MCF 10A (cell line): ENCODE results near the gene SCRT2. TPM values are rescaled to one million over a fixed set of nuclear protein-coding genes. Genes with fewer than 3 reads are reported as not detected.

Source experiments
- BruUV-seq: library from RNA; stranded (reverse); fragments of 400-500 nt; replicated peaks from 2 replicates; lab custom pipeline; 2021; lab: Mats Ljungman, UMichigan
- CTCF ChIA-PET: fragments of 300-600 bp; sonication (Branson Sonifier 250); formaldehyde crosslinking; extraction: SDS; loops from one replicate; lab custom pipeline; 2021; ENCODE audit warnings: antibody characterized with exemption, inconsistent platforms; lab: Yijun Ruan, JAX
- POLR2A ChIA-PET: fragments of 300-600, 350-650 bp; sonication (Branson Sonifier 250); formaldehyde crosslinking; extraction: SDS; loops from one replicate; lab custom pipeline; 2020; ENCODE audit warnings: antibody characterized with exemption, inconsistent platforms; lab: Yijun Ruan, JAX
- DNase-seq: peaks from one replicate; pipeline ENCODE4 v3.0.0-alpha.2; 2018; ENCODE audit not compliant: unreplicated experiment
- H3K27ac Mint-ChIP-seq: one replicate; pipeline ENCODE4 v1.8.0; 2022; ENCODE audit warnings: mild to moderate bottlenecking, low read depth, mixed read lengths; ENCODE audit not compliant: unreplicated experiment
- H3K27me3 Mint-ChIP-seq: one replicate; pipeline ENCODE4 v1.8.0; 2022; ENCODE audit warnings: mixed read lengths; ENCODE audit not compliant: insufficient read depth, unreplicated experiment
- H3K36me3 Mint-ChIP-seq: one replicate; pipeline ENCODE4 v1.8.0; 2022; ENCODE audit warnings: mild to moderate bottlenecking, moderate library complexity, mixed read lengths; ENCODE audit not compliant: insufficient read depth, unreplicated experiment
- H3K4me1 Mint-ChIP-seq: one replicate; pipeline ENCODE4 v1.8.0; 2022; ENCODE audit warnings: mixed read lengths; ENCODE audit not compliant: insufficient read depth, unreplicated experiment
- H3K4me3 Mint-ChIP-seq: one replicate; pipeline ENCODE4 v1.8.0; 2022; ENCODE audit warnings: mild to moderate bottlenecking, moderate library complexity, mixed read lengths; ENCODE audit not compliant: unreplicated experiment
- H3K9me3 Mint-ChIP-seq: one replicate; pipeline ENCODE4 v1.8.0; 2022; ENCODE audit warnings: mixed read lengths; ENCODE audit not compliant: unreplicated experiment
- intact Hi-C: fragments of 100-400 bp; cut with micrococcal nuclease; formaldehyde crosslinking; loops from 2 replicates; pipeline ENCODE4 v1.14.1; 2022
- total RNA-seq: library from RNA; stranded (reverse); gene quantifications from 2 replicates; pipeline ENCODE4 v1.2.3, GENCODE V29; 2022
- TF ChIP-seq, protein P1 (sequence below): fragments of 200-600 bp; IDR thresholded peaks from one replicate; pipeline ENCODE4 v1.8.0; 2022; ENCODE audit warnings: antibody characterized with exemption, mild to moderate bottlenecking; ENCODE audit not compliant: unreplicated experiment

Gene SCRT2
- total RNA-seq, 1 experiment from 2014 or later = not detected

DNA sequence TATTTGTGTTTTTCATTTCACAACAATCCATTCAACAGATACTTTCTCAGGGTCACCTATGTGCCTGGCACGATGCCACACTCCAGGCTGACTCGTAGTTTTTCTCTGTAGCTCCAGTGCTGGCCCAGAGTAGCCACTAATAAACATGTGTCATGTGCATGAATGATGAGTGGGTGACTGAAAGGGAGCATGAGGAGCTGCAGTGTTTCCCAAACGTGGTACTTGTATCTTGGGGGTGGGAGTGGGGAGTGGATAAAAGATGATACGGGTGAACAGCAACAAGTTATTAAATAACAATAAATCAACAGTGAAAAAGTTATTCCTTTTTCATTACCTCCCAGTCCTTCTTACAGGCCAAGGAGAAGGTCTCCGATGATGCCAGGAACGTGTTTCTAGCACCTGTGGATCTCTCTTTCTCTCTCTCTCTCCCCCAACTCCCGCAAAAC lies 39.7 kb downstream of the SCRT2 start:
- ChIA-PET POLR2A (interaction anchor here (0.6 to 0.7 kb wide), 3 partner anchors 13 to 379 kb away, joined by 3 read pairs; no protein-coding TSS in a partner anchor), CTCF (interaction anchor here (0.8 to 5.4 kb wide), 2 partner anchors 11 to 102 kb away, joined by 4 to 36 read pairs; no protein-coding TSS in a partner anchor)
- Mint-ChIP-seq H3K9me3 (no peaks in the 10 kb centered on the region), H3K4me1 (no peaks in the 10 kb centered on the region), H3K27me3 (peaks cover 11% of the 10 kb centered on the region), H3K27ac (no peak overlapping the region), H3K36me3 (no peaks in the 10 kb centered on the region), H3K4me3 (no peak overlapping the region)
- no TSS peak for BruUV-seq
- TF ChIP-seq, protein P1, sequence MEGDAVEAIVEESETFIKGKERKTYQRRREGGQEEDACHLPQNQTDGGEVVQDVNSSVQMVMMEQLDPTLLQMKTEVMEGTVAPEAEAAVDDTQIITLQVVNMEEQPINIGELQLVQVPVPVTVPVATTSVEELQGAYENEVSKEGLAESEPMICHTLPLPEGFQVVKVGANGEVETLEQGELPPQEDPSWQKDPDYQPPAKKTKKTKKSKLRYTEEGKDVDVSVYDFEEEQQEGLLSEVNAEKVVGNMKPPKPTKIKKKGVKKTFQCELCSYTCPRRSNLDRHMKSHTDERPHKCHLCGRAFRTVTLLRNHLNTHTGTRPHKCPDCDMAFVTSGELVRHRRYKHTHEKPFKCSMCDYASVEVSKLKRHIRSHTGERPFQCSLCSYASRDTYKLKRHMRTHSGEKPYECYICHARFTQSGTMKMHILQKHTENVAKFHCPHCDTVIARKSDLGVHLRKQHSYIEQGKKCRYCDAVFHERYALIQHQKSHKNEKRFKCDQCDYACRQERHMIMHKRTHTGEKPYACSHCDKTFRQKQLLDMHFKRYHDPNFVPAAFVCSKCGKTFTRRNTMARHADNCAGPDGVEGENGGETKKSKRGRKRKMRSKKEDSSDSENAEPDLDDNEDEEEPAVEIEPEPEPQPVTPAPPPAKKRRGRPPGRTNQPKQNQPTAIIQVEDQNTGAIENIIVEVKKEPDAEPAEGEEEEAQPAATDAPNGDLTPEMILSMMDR = no peak
- DNase-seq = peak; percentile 24
- intact Hi-C loops = no loop called here

DNA sequence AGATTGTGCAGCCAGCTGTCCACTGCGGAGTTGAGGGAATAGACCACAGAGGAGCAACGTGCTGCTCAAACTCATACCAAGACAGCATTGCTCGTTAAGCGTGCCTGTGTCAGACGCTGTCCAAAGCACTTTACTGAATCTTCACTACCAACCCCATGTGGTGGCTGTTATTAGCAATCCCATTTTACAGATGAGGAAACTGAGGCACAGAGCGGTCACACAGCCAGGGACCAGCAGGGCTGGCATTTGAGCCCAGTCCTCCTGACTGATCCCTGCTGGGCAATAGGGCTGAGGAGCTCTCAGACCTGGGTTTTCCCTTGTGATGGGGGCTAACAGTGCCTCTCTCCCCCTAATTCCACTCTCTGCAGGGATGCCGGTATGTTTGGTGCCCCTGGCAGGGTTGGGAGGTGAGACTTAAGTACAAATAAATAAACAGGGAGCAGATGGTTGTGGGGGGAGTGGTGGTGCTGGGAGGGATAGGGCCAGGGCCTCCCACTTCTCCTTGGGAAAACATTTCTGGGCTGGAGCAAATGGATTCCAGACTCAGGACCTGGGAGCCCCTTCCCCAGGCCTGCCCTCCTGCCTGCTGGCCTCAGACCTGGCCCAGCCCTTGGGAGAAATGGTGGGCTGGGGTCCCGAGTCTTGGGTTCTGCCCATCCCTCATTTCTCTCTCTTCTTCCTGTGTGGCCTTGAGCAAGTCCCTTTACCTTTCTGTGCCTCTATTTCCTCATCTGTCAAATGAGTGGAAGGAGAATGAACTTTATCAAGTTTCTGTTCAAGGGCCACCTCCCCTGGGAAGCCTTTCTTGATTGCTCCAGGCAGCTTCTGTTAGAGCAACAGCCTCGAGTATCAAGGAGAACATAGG lies 40.3 kb downstream of the SCRT2 start:
- ChIA-PET POLR2A (interaction anchor here (0.6 to 0.7 kb wide), 2 partner anchors 10 to 37 kb away, joined by 3 read pairs; no protein-coding TSS in a partner anchor), CTCF (interaction anchor here (0.5 to 5.4 kb wide), 2 partner anchors 11 to 74 kb away, joined by 4 to 36 read pairs; no protein-coding TSS in a partner anchor)
- H3K27ac Mint-ChIP-seq = no peak overlapping the region
- no peak for DNase-seq
- H3K27me3 Mint-ChIP-seq = peaks cover 9% of the 10 kb centered on the region
- H3K36me3 Mint-ChIP-seq = no peaks in the 10 kb centered on the region
- intact Hi-C loops = no loop called here
- H3K4me3 Mint-ChIP-seq = no peak overlapping the region
- BruUV-seq = no TSS peak
- H3K9me3 Mint-ChIP-seq = no peaks in the 10 kb centered on the region
- TF ChIP-seq, protein P1 = no peak
- H3K4me1 Mint-ChIP-seq = no peaks in the 10 kb centered on the region

DNA sequence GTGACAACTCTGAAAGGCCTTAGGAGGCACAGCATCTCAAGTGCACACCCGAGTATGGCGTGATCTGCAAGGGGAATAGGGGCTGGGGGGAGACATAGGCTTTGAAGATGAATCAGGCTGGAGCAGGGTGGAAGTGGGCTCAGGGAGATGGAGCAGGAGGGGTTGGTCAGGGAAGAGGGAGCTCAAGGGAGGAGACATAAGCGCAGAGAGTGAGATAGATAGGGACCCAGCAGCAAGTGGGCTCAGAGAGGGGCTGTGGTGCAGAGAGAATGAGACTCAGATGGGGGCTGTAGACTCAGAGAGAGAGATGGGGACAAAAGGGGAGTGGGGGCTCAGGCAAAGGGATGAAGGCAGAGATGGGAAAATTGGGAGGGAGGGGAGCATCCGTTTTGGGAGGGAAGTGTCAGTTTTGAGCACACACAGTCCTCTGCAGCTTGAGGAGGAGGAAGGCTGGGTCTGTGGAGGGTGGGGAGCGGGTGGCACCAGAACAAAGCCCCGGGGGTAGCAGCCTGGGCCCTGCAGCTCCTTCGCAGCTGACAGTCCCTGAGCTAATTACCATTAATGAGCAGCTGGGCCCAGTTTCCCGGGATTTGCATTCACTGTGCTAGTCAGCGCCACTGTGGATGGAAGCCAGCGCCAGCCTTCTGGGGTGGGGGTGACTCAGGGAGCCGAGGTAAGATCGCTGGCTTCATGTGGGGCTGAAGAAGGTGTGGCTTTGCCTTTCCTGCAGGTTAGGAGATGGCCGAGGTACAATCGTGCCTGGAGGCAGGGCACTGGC lies 41.3 kb downstream of the SCRT2 start:
- DNase-seq = no peak
- BruUV-seq = no TSS peak
- Mint-ChIP-seq H3K4me1 (no peaks in the 10 kb centered on the region), H3K36me3 (no peaks in the 10 kb centered on the region), H3K27ac (no peak overlapping the region), H3K9me3 (no peaks in the 10 kb centered on the region), H3K27me3 (no peaks in the 10 kb centered on the region), H3K4me3 (no peak overlapping the region)
- TF ChIP-seq, protein P1 = no peak
- POLR2A ChIA-PET = interaction anchor here (0.6 kb wide), 1 partner anchor 11 kb away, joined by 3 read pairs; no protein-coding TSS in a partner anchor
- intact Hi-C loops = no loop called here
- CTCF ChIA-PET = interaction anchor here (1.0 to 5.4 kb wide), 2 partner anchors 12 to 72 kb away, joined by 3 to 36 read pairs; no protein-coding TSS in a partner anchor
